Small intestine (tissue), 7 donors: ENCODE data around the gene MTMR8. TPM values are rescaled to one million over a fixed set of nuclear protein-coding genes. Genes with fewer than 3 reads are reported as not detected.
"Not testable (repeated sequence)": the region's sequence is repeated elsewhere in the genome, so short reads cannot be mapped to it uniquely, and the experiment has no call there.

Experiments
- DNase-seq, 2 donors: peaks; one replicate each; pipeline versions ENCODE4 v3.0.0 to v3.0.0-alpha.2; 2013
- FAIRE-seq: peaks from 2 replicates; lab custom pipeline; 2012; peaks lifted over from hg19 to GRCh38; lab: Jason Lieb, UNC
- H3K27ac ChIP-seq, 3 donors: one replicate each; pipeline ENCODE4 v1.5.1; 2013; ENCODE audit warnings: low read length in 2 of 3, mild to moderate bottlenecking in 2 of 3, control low read depth in 1 of 3, inconsistent platforms in 1 of 3, low read depth in 1 of 3, moderate library complexity in 1 of 3
- H3K27me3 ChIP-seq, 3 donors: one replicate each; pipeline ENCODE4 v1.6.1; 2013; ENCODE audit warnings: low read length in 3 of 3, inconsistent platforms in 1 of 3; ENCODE audit not compliant: control insufficient read depth in 3 of 3, insufficient read depth in 3 of 3
- H3K36me3 ChIP-seq, 3 donors: one replicate each; pipeline ENCODE4 v1.6.1; 2013; ENCODE audit warnings: low read length in 3 of 3, inconsistent platforms in 1 of 3, low read depth in 1 of 3, mild to moderate bottlenecking in 1 of 3, moderate library complexity in 1 of 3; ENCODE audit not compliant: control insufficient read depth in 3 of 3, insufficient read depth in 2 of 3
- H3K4me1 ChIP-seq, 3 donors: one replicate each; pipeline ENCODE4 v1.6.1; 2013; ENCODE audit warnings: low read length in 2 of 3, inconsistent platforms in 1 of 3, low read depth in 1 of 3, mild to moderate bottlenecking in 1 of 3, moderate library complexity in 1 of 3; ENCODE audit not compliant: control insufficient read depth in 3 of 3, insufficient read depth in 2 of 3
- H3K4me3 ChIP-seq, 3 donors: one replicate each; pipeline ENCODE4 v1.5.1; 2013; ENCODE audit warnings: low read length in 3 of 3, control low read depth in 1 of 3, inconsistent platforms in 1 of 3, low read depth in 1 of 3, mild to moderate bottlenecking in 1 of 3, moderate library complexity in 1 of 3
- H3K9me3 ChIP-seq, 2 donors: one replicate each; pipeline ENCODE4 v1.6.1; 2013; ENCODE audit warnings: low read depth in 1 of 2, low read length in 1 of 2; ENCODE audit not compliant: control insufficient read depth in 2 of 2, insufficient read depth in 1 of 2
- WGBS, 3 donors: extraction: QIAGEN DNeasy Blood & Tissue Kit; methylation state at CpG; one replicate each; pipeline ENCODE4 v1.1.7; 2013; 5-methylcytosine and 5-hydroxymethylcytosine counted together
- polyA plus RNA-seq, 4 donors: library from polyadenylated mRNA; stranded (reverse) in 3 of 4; unstranded in 1 of 4; fragments of 200-250 nt in 3 of 4; fragments of 120-200 nt in 1 of 4; gene quantifications; one replicate each; pipeline versions ENCODE4 v1.2.1 to v1.2.3, GENCODE V29; 2013
- donor health status: healthy with polysubstance abuse.
- donor health status: control.
- donor health status: control.
- donor health status: Bipolar disorder and iron deficiency.
- donor health status: healthy.

MTMR8 gene
- polyA plus RNA-seq, 4 donors, result 0.67 to 2.5 (median 1.3) TPM

- DNase-seq, result no peak
- WGBS, 3 donors, result 85 to 90% (median 86%) methylated on average over 1 of the region's 1 CpG
- no peaks in the 10 kb centered on the region for H3K27me3 ChIP-seq
- no peaks in the 10 kb centered on the region for H3K36me3 ChIP-seq
- no peak overlapping the region for H3K4me3 ChIP-seq
- H3K27ac ChIP-seq, result no peak overlapping the region
- H3K4me1 ChIP-seq, result no peaks in the 10 kb centered on the region
- H3K9me3 ChIP-seq, result no peaks in the 10 kb centered on the region
- FAIRE-seq, result no peak
Measured at GRCh38 chrX:64398088-64398487, 2.8 kb upstream of the MTMR8 start.

DNA sequence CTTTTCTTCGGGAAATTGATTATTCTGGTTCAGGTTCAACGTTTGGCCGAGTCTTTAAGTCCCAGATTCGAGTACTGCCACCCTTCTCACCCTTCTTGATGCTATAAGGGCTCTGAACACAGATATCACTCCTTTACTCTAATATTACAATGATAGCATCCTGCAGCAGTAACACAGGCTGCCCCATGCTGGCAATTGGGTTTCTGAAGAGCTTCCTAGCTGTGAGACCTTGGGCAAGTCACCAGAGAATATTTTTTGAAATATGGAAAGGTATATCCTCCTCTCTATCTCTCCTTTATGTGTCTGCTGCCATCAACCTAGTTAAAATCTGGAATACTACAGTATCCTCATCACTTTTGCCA is 297 bp upstream of the MTMR8 start:
- no peaks in the 10 kb centered on the region for H3K36me3 ChIP-seq
- 1 to 27% (median 6%) methylated on average over 4 of the region's 4 CpGs for WGBS, 3 donors
- H3K4me3 ChIP-seq, result peak overlapping the region in 2 of 3 donors; percentile 68 to 69
- H3K27ac ChIP-seq, result no peak overlapping the region
- no peaks in the 10 kb centered on the region for H3K4me1 ChIP-seq
- H3K9me3 ChIP-seq, result no peaks in the 10 kb centered on the region
- no peak for FAIRE-seq
- no peak for DNase-seq
- H3K27me3 ChIP-seq, result no peaks in the 10 kb centered on the region

- no peak for FAIRE-seq
- Histone ChIP-seq H3K4me3 (peak overlapping the region; percentile 68 to 69 (median 69)), H3K36me3 (no peaks in the 10 kb centered on the region), H3K27ac (no peak overlapping the region), H3K4me1 (no peaks in the 10 kb centered on the region), H3K9me3 (no peaks in the 10 kb centered on the region), H3K27me3 (no peaks in the 10 kb centered on the region)
- DNase-seq, result peak in 1 of 2 donors; percentile 2
- WGBS, 3 donors, result 31 to 42% (median 31%) methylated on average over 12 of the region's 12 CpGs
Measured at GRCh38 chrX:64394059-64394873, 986 bp downstream of the MTMR8 start.

GRCh38 chrX:64389489-64389888 is 5.8 kb downstream of the MTMR8 start:
- peaks cover 0 to 10% of the 10 kb centered on the region in 2 donors for H3K9me3 ChIP-seq
- no peak for DNase-seq
- FAIRE-seq, result no peak
- H3K27ac ChIP-seq, result no peak overlapping the region
- H3K4me3 ChIP-seq, result no peak overlapping the region
- no peaks in the 10 kb centered on the region for H3K27me3 ChIP-seq
- H3K4me1 ChIP-seq, result no peaks in the 10 kb centered on the region
- H3K36me3 ChIP-seq, result peaks cover 0 to 1% (median 0%) of the 10 kb centered on the region in 3 donors

DNA sequence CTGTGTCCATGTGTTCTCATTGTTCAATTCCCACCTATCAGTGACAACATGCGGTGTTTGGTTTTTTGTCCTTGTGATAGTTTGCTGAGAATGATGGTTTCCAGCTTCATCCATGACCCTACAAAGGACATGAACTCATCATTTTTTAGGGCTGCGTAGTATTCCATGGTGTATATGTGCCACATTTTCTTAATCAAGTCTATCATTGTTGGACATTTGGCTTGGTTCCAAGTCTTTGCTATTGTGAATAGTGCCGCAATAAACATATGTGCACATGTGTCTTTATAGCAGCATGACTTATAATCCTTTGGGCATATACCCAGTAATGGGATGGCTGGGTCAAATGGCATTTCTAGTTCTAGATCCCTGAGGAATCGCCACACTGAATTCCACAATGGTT is 14.5 kb downstream of the MTMR8 start:
- not testable (repeated sequence) for H3K4me1 ChIP-seq, DNase-seq, H3K27ac ChIP-seq, FAIRE-seq, H3K36me3 ChIP-seq, H3K4me3 ChIP-seq, H3K27me3 ChIP-seq
- H3K9me3 ChIP-seq, result peaks cover 1 to 23% of the 10 kb centered on the region in 2 donors
- 83 to 100% (median 97%) methylated on average over 3 to 4 of the region's 4 CpGs for WGBS, 3 donors

DNA sequence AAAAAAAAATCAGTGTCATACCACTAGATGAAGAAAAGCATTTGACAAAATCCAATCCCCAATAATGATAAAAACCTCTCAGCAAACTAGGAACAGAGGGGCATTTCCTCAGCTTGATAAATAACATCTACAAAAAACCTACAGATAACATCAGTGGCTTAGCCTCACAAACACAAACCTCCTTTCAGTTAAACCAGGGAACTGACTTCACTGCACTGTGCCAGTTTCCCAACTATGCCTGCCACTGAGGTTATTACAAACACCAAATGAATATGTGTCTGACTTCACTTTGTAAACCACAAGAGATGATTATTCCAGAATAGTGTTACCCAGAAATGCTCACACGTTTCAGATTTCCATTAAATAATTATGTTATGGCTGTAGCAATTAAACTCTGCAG is 15.3 kb downstream of the MTMR8 start:
- FAIRE-seq, result no peak
- H3K27ac ChIP-seq, result no peak overlapping the region
- H3K9me3 ChIP-seq, result peaks cover 1 to 17% of the 10 kb centered on the region in 2 donors
- no peak overlapping the region for H3K4me3 ChIP-seq
- 48 to 86% (median 60%) methylated on average over 1 of the region's 1 CpG for WGBS, 3 donors
- no peaks in the 10 kb centered on the region for H3K4me1 ChIP-seq
- H3K36me3 ChIP-seq, result peaks cover 0 to 3% (median 0%) of the 10 kb centered on the region in 3 donors
- no peaks in the 10 kb centered on the region for H3K27me3 ChIP-seq
- DNase-seq, result no peak

DNA sequence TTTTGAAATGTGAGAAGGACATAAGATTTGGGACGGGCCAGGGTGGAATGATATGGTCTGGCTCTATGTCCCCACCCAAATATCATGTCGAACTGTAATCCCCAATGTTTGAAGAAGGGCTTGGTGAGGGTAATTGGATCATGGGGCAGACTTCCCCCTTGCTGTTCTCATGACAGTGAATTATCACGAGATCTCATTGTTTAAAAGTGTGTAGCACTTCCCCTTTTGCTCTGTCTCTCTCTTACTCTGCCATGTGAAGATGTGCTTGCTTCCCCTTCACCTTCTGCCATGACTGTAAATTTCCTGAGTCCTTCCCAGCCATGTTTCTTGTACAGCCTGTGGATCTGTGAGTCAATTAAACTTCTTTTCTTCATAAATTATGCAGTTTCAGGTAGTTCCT is 17.5 kb downstream of the MTMR8 start:
- DNase-seq (no peak), FAIRE-seq (no peak)
- 58 to 89% (median 85%) methylated on average over 3 of the region's 3 CpGs for WGBS, 3 donors
- H3K4me1 ChIP-seq, result no peaks in the 10 kb centered on the region
- peaks cover 0 to 5% of the 10 kb centered on the region in 2 donors for H3K9me3 ChIP-seq
- no peaks in the 10 kb centered on the region for H3K27me3 ChIP-seq
- H3K36me3 ChIP-seq, result no peaks in the 10 kb centered on the region
- no peak overlapping the region for H3K27ac ChIP-seq
- no peak overlapping the region for H3K4me3 ChIP-seq

GRCh38 chrX:64352081-64352480 is 43.2 kb downstream of the MTMR8 start:
- DNase-seq, result peak; percentile 52 to 53

More at GRCh38 chrX:64352081-64352480, 43.2 kb downstream of the MTMR8 start:
- Histone ChIP-seq H3K36me3 (peaks cover 0 to 4% (median 0%) of the 10 kb centered on the region in 3 donors), H3K27me3 (no peaks in the 10 kb centered on the region), H3K9me3 (no peaks in the 10 kb centered on the region), H3K4me1 (peaks cover 0 to 4% (median 0%) of the 10 kb centered on the region in 3 donors), H3K4me3 (no peak overlapping the region), H3K27ac (peak overlapping the region in 1 of 3 donors; percentile 44)
- FAIRE-seq, result no peak
- 21 to 65% (median 49%) methylated on average over 5 of the region's 5 CpGs for WGBS, 3 donors
